ENCODE data around the gene MBNL1.

DNA sequence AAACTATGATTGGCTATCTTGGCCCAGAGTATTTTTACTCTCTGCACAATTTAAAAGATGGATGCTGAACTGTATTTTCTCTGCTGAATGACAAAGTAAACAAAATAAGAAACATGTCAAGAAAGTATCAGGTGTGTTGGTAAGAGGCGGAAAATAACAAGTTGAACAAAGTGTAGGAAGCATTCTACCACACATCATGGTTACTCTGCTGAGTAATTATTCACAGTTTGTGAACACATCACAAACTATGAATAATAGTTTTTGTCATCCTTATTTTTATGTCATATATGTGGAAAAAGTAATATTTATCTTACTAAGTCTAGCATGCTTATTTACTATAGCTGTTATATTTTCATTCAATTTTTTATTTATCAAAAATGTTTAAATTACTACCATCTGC is 229.2 kb downstream of the MBNL1 start:
- TF ChIP-seq POLR2G (IDR thresholded peaks at IDR 0.05; ENCODE audit: low read depth, low read length) (no peak), ZNF12 (CRISPR knock-in tag; IDR thresholded peaks at IDR 0.05) (no peak), TAF1 (CRISPR knock-in tag; IDR thresholded peaks at IDR 0.05) (no peak), KLF16 (CRISPR knock-in tag; IDR thresholded peaks at IDR 0.05) (no peak)
- TF ChIP-seq, protein P1, sequence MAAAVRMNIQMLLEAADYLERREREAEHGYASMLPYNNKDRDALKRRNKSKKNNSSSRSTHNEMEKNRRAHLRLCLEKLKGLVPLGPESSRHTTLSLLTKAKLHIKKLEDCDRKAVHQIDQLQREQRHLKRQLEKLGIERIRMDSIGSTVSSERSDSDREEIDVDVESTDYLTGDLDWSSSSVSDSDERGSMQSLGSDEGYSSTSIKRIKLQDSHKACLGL (CRISPR knock-in tag; IDR thresholded peaks at IDR 0.05): no peak
- TF ChIP-seq, protein P2, sequence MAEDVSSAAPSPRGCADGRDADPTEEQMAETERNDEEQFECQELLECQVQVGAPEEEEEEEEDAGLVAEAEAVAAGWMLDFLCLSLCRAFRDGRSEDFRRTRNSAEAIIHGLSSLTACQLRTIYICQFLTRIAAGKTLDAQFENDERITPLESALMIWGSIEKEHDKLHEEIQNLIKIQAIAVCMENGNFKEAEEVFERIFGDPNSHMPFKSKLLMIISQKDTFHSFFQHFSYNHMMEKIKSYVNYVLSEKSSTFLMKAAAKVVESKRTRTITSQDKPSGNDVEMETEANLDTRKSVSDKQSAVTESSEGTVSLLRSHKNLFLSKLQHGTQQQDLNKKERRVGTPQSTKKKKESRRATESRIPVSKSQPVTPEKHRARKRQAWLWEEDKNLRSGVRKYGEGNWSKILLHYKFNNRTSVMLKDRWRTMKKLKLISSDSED (CRISPR knock-in tag; IDR thresholded peaks at IDR 0.05): no peak
- TF ChIP-seq, protein P3, sequence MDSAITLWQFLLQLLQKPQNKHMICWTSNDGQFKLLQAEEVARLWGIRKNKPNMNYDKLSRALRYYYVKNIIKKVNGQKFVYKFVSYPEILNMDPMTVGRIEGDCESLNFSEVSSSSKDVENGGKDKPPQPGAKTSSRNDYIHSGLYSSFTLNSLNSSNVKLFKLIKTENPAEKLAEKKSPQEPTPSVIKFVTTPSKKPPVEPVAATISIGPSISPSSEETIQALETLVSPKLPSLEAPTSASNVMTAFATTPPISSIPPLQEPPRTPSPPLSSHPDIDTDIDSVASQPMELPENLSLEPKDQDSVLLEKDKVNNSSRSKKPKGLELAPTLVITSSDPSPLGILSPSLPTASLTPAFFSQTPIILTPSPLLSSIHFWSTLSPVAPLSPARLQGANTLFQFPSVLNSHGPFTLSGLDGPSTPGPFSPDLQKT (CRISPR knock-in tag; IDR thresholded peaks at IDR 0.05; ENCODE audit: borderline replicate concordance): no peak
